Liver (tissue), 9 donors: ENCODE data around the gene TBC1D14. TPM values are rescaled to one million over a fixed set of nuclear protein-coding genes. Genes with fewer than 3 reads are reported as not detected.

Experiments used
- DNase-seq: peaks from one replicate; pipeline ENCODE4 v3.0.0-alpha.2; 2017; ENCODE audit warnings: low spot score
- H3K27ac ChIP-seq, 2 donors: one replicate each; pipeline ENCODE4 v1.7.0; 2013; ENCODE audit warnings: inconsistent platforms in 2 of 2, low read length in 2 of 2, control low read depth in 1 of 2, low read depth in 1 of 2, mild to moderate bottlenecking in 1 of 2
- H3K27me3 ChIP-seq, 4 donors: one replicate each; pipeline versions ENCODE4 v1.6.1 to v1.7.0; 2013; ENCODE audit warnings: low read length in 3 of 4, inconsistent platforms in 1 of 4, mild to moderate bottlenecking in 1 of 4, moderate library complexity in 1 of 4; ENCODE audit not compliant: control insufficient read depth in 4 of 4, insufficient read depth in 4 of 4
- H3K36me3 ChIP-seq, 4 donors: one replicate each; pipeline versions ENCODE4 v1.6.1 to v1.7.0; 2013; ENCODE audit warnings: low read length in 3 of 4, mild to moderate bottlenecking in 3 of 4, low read depth in 1 of 4, moderate library complexity in 1 of 4; ENCODE audit not compliant: control insufficient read depth in 4 of 4, insufficient read depth in 3 of 4
- H3K4me1 ChIP-seq, 4 donors: one replicate each; pipeline versions ENCODE4 v1.6.1 to v1.7.0; 2013; ENCODE audit warnings: low read length in 3 of 4, mild to moderate bottlenecking in 3 of 4, moderate library complexity in 1 of 4; ENCODE audit not compliant: control insufficient read depth in 4 of 4, insufficient read depth in 4 of 4
- H3K4me3 ChIP-seq, 3 donors: one replicate each; pipeline versions ENCODE4 v1.6.1 to v1.7.0; 2013; ENCODE audit warnings: low read length in 3 of 3, control low read depth in 1 of 3, low read depth in 1 of 3, mild to moderate bottlenecking in 1 of 3
- H3K9ac ChIP-seq, 2 donors: one replicate each; pipeline ENCODE4 v1.7.0; 2013; ENCODE audit warnings: low read length in 2 of 2, mild to moderate bottlenecking in 2 of 2, moderate library complexity in 2 of 2, control low read depth in 1 of 2, low read depth in 1 of 2
- H3K9me3 ChIP-seq, 4 donors: one replicate each; pipeline versions ENCODE4 v1.6.1 to v1.7.0; 2013; ENCODE audit warnings: low read length in 3 of 4; ENCODE audit not compliant: control insufficient read depth in 4 of 4
- ATF3 ChIP-seq: IDR thresholded peaks from 2 replicates; pipeline ENCODE4 v1.6.1; 2016; ENCODE audit warnings: antibody characterized with exemption
- CTCF ChIP-seq: fragments of 150-350 bp; IDR thresholded peaks from 2 replicates; pipeline ENCODE4 v1.5.1; 2017; ENCODE audit warnings: improper control_type of control experiment, low read depth, low read length; ENCODE audit not compliant: missing input control
- EGR1 ChIP-seq, 2 donors: IDR thresholded peaks; 2 replicates each; pipeline ENCODE4 v1.6.1; 2016 to 2018; ENCODE audit warnings: antibody characterized with exemption in 2 of 2, low read depth in 2 of 2
- FOXA2 ChIP-seq: IDR thresholded peaks from 2 replicates; pipeline ENCODE4 v1.6.1; 2016; ENCODE audit warnings: antibody characterized with exemption
- GABPA ChIP-seq, 2 donors: IDR thresholded peaks in 1 of 2; conservative IDR thresholded peaks in 1 of 2; 2 replicates each; pipeline ENCODE4 v1.6.1; 2016; ENCODE audit warnings: antibody characterized with exemption in 2 of 2, mild to moderate bottlenecking in 1 of 2, moderate library complexity in 1 of 2
- HNF4A ChIP-seq, 2 donors: conservative IDR thresholded peaks; 2 replicates each; pipeline ENCODE4 v1.6.1; 2016; ENCODE audit warnings: antibody characterized with exemption in 2 of 2, mild to moderate bottlenecking in 2 of 2
- HNF4G ChIP-seq: IDR thresholded peaks from 2 replicates; pipeline ENCODE4 v1.6.1; 2016; ENCODE audit warnings: antibody characterized with exemption
- JUND ChIP-seq, 2 donors: IDR thresholded peaks; 2 replicates each; pipeline ENCODE4 v1.6.1; 2016; ENCODE audit warnings: antibody characterized with exemption in 2 of 2
- MAX ChIP-seq: IDR thresholded peaks from 2 replicates; pipeline ENCODE4 v1.6.1; 2016; ENCODE audit warnings: antibody characterized with exemption
- NR2F2 ChIP-seq: IDR thresholded peaks from 2 replicates; pipeline ENCODE4 v1.6.1; 2016; ENCODE audit warnings: antibody characterized with exemption
- RAD21 ChIP-seq, 2 donors: IDR thresholded peaks; 2 replicates each; pipeline ENCODE4 v1.6.1; 2016; ENCODE audit warnings: antibody characterized with exemption in 2 of 2, mild to moderate bottlenecking in 2 of 2
- REST ChIP-seq: IDR thresholded peaks from 2 replicates; pipeline ENCODE4 v1.6.1; 2016; ENCODE audit warnings: antibody characterized with exemption, mild to moderate bottlenecking
- RXRA ChIP-seq, 2 donors: IDR thresholded peaks; 2 replicates each; pipeline ENCODE4 v1.6.1; 2017 to 2018; ENCODE audit warnings: antibody characterized with exemption in 2 of 2, mild to moderate bottlenecking in 1 of 2
- SP1 ChIP-seq: IDR thresholded peaks from 2 replicates; pipeline ENCODE4 v1.6.1; 2018; ENCODE audit warnings: antibody characterized with exemption, mild to moderate bottlenecking
- YY1 ChIP-seq: IDR thresholded peaks from 2 replicates; pipeline ENCODE4 v1.6.1; 2016; ENCODE audit warnings: antibody characterized with exemption, mild to moderate bottlenecking
- ZBTB33 ChIP-seq: IDR thresholded peaks from 2 replicates; pipeline ENCODE4 v1.6.1; 2016; ENCODE audit warnings: antibody characterized with exemption
- WGBS: extraction: QIAGEN DNeasy Blood & Tissue Kit; methylation state at CpG from one replicate; pipeline ENCODE4 v1.1.7; 2013; 5-methylcytosine and 5-hydroxymethylcytosine counted together
- polyA plus RNA-seq, 2 donors: library from polyadenylated mRNA; stranded (reverse) in 1 of 2; unstranded in 1 of 2; fragments of 200-250 nt in 1 of 2; fragments of >200 nt in 1 of 2; fragmentation: Nextera tagmentation in 1 of 2; extraction: Ambion mirVana in 1 of 2; gene quantifications; one replicate each; pipeline versions ENCODE4 v1.2.1 to v1.2.3, GENCODE V29; 2013 to 2015
- total RNA-seq, 2 donors: library from RNA; depleted of rRNA; stranded (reverse); fragments of >200 nt; gene quantifications; one replicate each; pipeline ENCODE4 v1.2.3, GENCODE V29; 2014
- donor health status: healthy.
- donor health status: healthy.
- donor health status: healthy.
- donor health status: healthy.
- donor health status: healthy.

The TBC1D14 gene
- total and polyA plus RNA-seq, 4 donors: 10.0 to 45.2 (median 22.7) TPM

GRCh38 chr4:6972375-6972650 lies 62.7 kb downstream of the TBC1D14 start:
- Histone ChIP-seq H3K4me1 (peaks cover 0 to 16% (median 9%) of the 10 kb centered on the region in 4 donors), H3K4me3 (no peak overlapping the region), H3K9ac (no peak overlapping the region), H3K27ac (no peak overlapping the region), H3K36me3 (peaks cover 0 to 13% (median 3%) of the 10 kb centered on the region in 4 donors), H3K27me3 (no peaks in the 10 kb centered on the region), H3K9me3 (no peaks in the 10 kb centered on the region)
- DNase-seq: no peak
- WGBS: 90% methylated on average over 8 of the region's 8 CpGs
- TF ChIP-seq CTCF (no peak), REST (no peak), SP1 (no peak), YY1 (no peak), HNF4G (no peak), RXRA (IDR thresholded peaks at IDR 0.05) (no peak), NR2F2 (no peak), JUND (IDR thresholded peaks at IDR 0.05) (no peak)

- H3K36me3 ChIP-seq: peaks cover 0 to 11% (median 1%) of the 10 kb centered on the region in 4 donors
- 93% methylated on average over 9 of the region's 9 CpGs for WGBS
- H3K4me3 ChIP-seq: no peak overlapping the region
- H3K27me3 ChIP-seq: no peaks in the 10 kb centered on the region
- H3K4me1 ChIP-seq: peaks cover 0 to 16% (median 9%) of the 10 kb centered on the region in 4 donors
- DNase-seq: no peak
- H3K27ac ChIP-seq: no peak overlapping the region
- no peak overlapping the region for H3K9ac ChIP-seq
- TF ChIP-seq FOXA2 (no peak), RAD21 (IDR thresholded peaks at IDR 0.05) (no peak), RXRA (IDR thresholded peaks at IDR 0.05) (no peak), NR2F2 (no peak), HNF4G (no peak), GABPA (IDR thresholded peaks at IDR 0.05 in 1 of 2, conservative IDR thresholded peaks at IDR 0.05 in 1 of 2) (no peak), HNF4A (conservative IDR thresholded peaks at IDR 0.05) (no peak), JUND (IDR thresholded peaks at IDR 0.05) (no peak), MAX (no peak), REST (no peak), ZBTB33 (no peak), ATF3 (no peak), SP1 (no peak), EGR1 (IDR thresholded peaks at IDR 0.05; ENCODE audit: low read depth in 2 of 2) (no peak)
- no peaks in the 10 kb centered on the region for H3K9me3 ChIP-seq
These were observed 63.3 kb downstream of the TBC1D14 start for GRCh38 chr4:6972911-6973310.
